GM10847 (cell line): ENCODE results near the gene ATF7IP2.

Experiments used
- POLR2A ChIP-seq: IDR thresholded peaks from 2 replicates; pipeline ENCODE4 v1.6.1; 2011; ENCODE audit not compliant: insufficient read length; ENCODE audit errors: extremely low read depth

Gene ATF7IP2

DNA sequence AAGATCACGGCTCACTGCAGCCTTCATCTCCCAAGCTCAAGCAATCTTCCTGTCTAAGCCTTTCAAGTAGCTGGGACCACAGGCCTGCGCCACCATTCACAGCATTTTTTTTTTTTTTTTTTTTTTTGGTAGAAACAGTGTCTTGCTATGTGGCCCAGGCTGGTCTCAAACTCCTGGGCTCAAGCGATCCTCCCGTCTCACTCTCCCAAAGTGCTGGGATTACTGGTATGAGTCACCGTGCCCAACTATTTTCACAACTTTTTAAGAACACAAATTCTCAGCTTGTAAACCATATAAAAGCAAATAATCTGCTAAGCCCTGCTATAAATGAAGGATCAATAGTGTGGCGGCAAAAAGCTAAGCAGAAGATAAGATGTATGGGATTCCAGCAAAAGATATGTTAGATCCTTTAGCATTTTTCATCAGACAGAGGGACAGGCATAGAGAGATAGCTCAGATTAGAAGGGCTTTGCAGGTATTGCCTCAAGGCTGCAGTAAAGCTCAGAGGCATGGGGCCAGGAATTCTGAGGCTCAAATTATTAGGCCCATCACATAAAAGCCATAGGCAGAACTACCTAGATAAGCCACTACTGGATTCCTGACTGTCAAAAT, 139.5 kb downstream of the ATF7IP2 start:
- no peak for TF ChIP-seq POLR2A

DNA sequence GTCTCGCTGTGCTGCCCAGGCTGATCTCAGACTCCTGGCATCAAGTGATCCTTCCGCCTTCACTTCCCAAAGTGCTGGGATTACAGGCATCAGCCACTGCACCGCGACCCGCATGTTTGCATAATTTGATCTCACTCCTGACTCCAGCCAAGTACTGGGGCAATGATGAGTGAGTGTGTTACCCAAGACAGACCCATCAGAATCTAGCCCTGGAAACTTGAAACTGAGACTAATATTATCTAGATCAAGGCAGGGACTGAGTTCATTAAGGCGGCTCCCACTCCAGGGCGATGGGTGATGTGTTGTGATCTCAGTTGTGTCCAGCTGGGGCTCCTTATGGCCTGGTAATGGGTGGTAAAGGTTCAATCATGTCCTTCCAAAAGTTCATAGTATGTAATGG, 141.1 kb downstream of the ATF7IP2 start:
- TF ChIP-seq POLR2A = no peak

DNA sequence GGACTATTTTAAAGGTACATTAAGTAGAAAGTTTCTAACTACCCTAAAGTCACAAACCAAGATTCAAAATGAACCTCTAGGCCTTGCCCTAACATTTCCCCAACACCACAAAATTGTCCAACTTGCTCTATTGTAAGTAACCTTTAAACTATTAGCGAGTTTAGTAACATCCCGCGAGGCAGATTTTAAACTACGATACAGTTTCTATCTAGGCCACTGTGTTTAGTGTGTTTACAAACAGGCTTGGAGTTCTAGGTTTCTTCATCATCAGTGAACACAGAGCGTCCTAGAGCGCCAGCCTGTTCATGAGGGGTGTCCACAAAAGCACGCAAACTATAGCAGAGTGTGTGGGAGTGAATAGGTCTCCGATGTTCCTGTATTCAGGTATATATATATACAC, 142.8 kb downstream of the ATF7IP2 start:
- TF ChIP-seq POLR2A = no peak

DNA sequence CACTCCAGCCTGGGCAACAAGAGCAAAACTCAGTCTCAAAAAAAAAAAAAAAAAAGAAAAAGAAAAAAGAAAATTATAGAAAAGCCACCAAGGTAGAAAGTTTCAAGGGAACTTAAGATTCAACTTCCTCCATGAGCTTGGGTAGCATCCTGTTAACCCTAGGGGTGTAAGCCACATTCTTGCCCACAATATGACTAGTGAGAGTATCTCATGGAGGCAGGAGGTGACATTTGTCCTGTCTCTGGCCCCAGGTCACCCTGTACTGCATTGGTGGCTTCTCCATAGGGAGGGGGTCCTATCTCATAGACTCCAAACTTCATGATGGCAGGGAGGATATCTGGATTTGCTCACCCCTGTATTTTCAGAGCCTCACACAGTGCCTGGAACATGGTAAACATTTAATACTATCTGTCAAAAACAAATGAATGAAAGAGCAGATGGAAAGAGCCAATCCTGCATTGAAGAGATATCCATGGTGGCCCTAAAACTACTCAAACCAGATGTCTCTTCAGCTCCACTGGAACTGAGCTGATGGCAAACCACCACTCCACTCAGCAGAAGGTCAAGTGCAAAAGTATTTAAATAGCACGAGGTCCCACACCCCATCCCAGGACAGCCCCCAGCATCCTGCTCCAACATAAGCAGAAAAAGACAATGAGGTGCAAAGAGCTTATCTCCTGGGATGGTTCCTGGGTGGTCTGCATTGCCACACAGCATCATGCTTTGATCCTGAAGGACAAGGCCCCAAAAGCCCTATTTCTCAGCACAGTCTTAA, 144.2 kb downstream of the ATF7IP2 start:
- no peak for TF ChIP-seq POLR2A

DNA sequence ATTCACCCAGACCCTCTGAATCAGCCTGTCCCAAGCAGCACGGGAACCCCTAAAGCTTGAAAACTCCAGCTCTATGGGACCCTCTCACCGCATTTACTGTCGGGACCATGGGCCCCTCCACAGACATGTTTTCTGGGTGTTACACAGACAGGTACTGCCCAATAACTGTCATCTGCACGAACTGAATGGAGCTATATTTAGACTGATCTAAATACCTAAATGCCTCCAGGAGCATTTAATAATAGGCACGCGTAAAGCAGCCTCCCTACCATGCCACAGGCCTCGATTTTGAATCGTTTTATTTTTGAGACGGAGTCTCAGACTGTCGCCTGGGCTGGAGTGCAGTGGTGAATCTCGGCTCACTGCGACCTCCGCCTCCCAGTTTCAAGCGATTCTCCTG, 144.8 kb downstream of the ATF7IP2 start:
- no peak for TF ChIP-seq POLR2A

DNA sequence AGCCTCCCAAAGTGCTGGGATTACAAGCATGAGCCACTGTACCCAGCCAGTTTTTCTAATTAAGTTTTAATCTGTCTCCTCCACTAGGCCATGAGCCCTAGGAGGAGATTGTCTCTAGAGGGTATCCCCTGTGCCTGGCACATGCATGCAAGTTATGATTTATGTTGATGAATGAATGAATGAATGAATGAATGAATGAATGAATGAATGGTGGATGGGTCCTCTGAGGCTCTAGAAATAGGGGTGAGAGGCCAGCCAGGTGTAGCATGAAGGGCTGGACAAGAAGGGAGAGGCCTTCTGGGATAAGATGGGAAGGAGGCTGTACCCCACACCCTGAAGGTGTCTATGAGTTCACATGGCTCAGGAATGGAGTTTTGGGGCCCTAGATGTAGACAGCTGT, 145.7 kb downstream of the ATF7IP2 start:
- TF ChIP-seq POLR2A = no peak
